GM23248 (cell line): ENCODE data around the gene POLA1. TPM values are rescaled to one million over a fixed set of nuclear protein-coding genes. Genes with fewer than 3 reads are reported as not detected.

Experiments
- DNase-seq: peaks from one replicate; pipeline ENCODE4 v3.0.0-alpha.2; 2015
- H2AFZ ChIP-seq: fragments of 200-600 bp; sonication (generic); 2 replicates; pipeline ENCODE4 v1.6.1; 2016; ENCODE audit warnings: antibody characterized with exemption
- H3F3A ChIP-seq: fragments of 200-600 bp; sonication (generic); 2 replicates; pipeline ENCODE4 v1.6.1; 2016; ENCODE audit warnings: mild to moderate bottlenecking, antibody characterized with exemption, mixed run types; ENCODE audit not compliant: insufficient read depth
- H3K27ac ChIP-seq: fragments of 200-600 bp; sonication (generic); 2 replicates; pipeline ENCODE4 v1.5.1; 2016; ENCODE audit warnings: mild to moderate bottlenecking
- H3K27me3 ChIP-seq: fragments of 200-600 bp; sonication (generic); replicated peaks from 2 replicates; pipeline ENCODE4 v1.6.1; 2016; ENCODE audit warnings: mild to moderate bottlenecking; ENCODE audit not compliant: insufficient read depth
- H3K36me3 ChIP-seq: fragments of 200-600 bp; sonication (generic); 2 replicates; pipeline ENCODE4 v1.6.1; 2016; ENCODE audit warnings: low read depth, mild to moderate bottlenecking
- H3K4me1 ChIP-seq: fragments of 200-600 bp; sonication (generic); 2 replicates; pipeline ENCODE4 v1.6.1; 2016; ENCODE audit warnings: mild to moderate bottlenecking; ENCODE audit not compliant: insufficient read depth
- H3K4me2 ChIP-seq: fragments of 200-600 bp; sonication (generic); one replicate; pipeline ENCODE4 v1.6.1; 2016; ENCODE audit warnings: mild to moderate bottlenecking; ENCODE audit not compliant: unreplicated experiment
- H3K4me3 ChIP-seq: fragments of 200-600 bp; sonication (generic); 2 replicates; pipeline ENCODE4 v1.5.1; 2016; ENCODE audit warnings: mild to moderate bottlenecking
- H3K79me2 ChIP-seq: fragments of 200-600 bp; sonication (generic); 2 replicates; pipeline ENCODE4 v1.6.1; 2016; ENCODE audit warnings: mild to moderate bottlenecking; ENCODE audit not compliant: insufficient read depth
- H3K9ac ChIP-seq: fragments of 200-600 bp; sonication (generic); 2 replicates; pipeline ENCODE4 v1.6.1; 2016; ENCODE audit warnings: mild to moderate bottlenecking
- H3K9me2 ChIP-seq: fragments of 200-600 bp; sonication (generic); 2 replicates; pipeline ENCODE4 v1.6.1; 2016; ENCODE audit warnings: mixed run types, mild to moderate bottlenecking, moderate library complexity; ENCODE audit not compliant: insufficient read depth
- H3K9me3 ChIP-seq: fragments of 200-600 bp; sonication (generic); one replicate; pipeline ENCODE4 v1.6.1; 2017; ENCODE audit warnings: low read depth
- H4K20me1 ChIP-seq: fragments of 200-600 bp; sonication (generic); 2 replicates; pipeline ENCODE4 v1.6.0; 2016; ENCODE audit not compliant: insufficient read depth
- EZH2 ChIP-seq: fragments of 200-600 bp; sonication (generic); IDR thresholded peaks from 2 replicates; pipeline ENCODE4 v1.6.1; 2018; ENCODE audit warnings: antibody characterized with exemption, mild to moderate bottlenecking; ENCODE audit not compliant: insufficient read depth, poor library complexity, severe bottlenecking
- EZH2phosphoT487 ChIP-seq: fragments of 200-600 bp; sonication (generic); IDR thresholded peaks from 2 replicates; pipeline ENCODE4 v1.6.1; 2018; ENCODE audit warnings: antibody characterized with exemption, moderate library complexity, mild to moderate bottlenecking, low read depth; ENCODE audit not compliant: insufficient read depth
- WGBS, 2 experiments: methylation state at CpG; one replicate each; pipeline ENCODE4 v1.1.6; 2015 to 2017; ENCODE audit warnings: low lambda C conversion rate in 2 of 2, low coverage in 1 of 2; ENCODE audit errors: missing lambda C conversion rate in 2 of 2; 5-methylcytosine and 5-hydroxymethylcytosine counted together
- in situ Hi-C: fragments of 300-500 bp; cut with MboI; formaldehyde crosslinking; loops from 2 replicates; pipeline ENCODE4 v1.15.0; 2020
- polyA plus RNA-seq: library from polyadenylated mRNA; unstranded; fragments of >200 nt; fragmentation: Nextera tagmentation; extraction: Ambion mirVana; gene quantifications from 2 replicates; pipeline ENCODE4 v1.2.1, GENCODE V29; 2016
- total RNA-seq: library from RNA; depleted of rRNA; stranded (reverse); fragments of >200 nt; shearing (Covaris generic); gene quantifications from 2 replicates; pipeline ENCODE4 v1.2.3, GENCODE V29; 2014

Gene POLA1
- total and polyA plus RNA-seq, 2 experiments from 2014 or later = 4.1 to 6.7 TPM

DNA sequence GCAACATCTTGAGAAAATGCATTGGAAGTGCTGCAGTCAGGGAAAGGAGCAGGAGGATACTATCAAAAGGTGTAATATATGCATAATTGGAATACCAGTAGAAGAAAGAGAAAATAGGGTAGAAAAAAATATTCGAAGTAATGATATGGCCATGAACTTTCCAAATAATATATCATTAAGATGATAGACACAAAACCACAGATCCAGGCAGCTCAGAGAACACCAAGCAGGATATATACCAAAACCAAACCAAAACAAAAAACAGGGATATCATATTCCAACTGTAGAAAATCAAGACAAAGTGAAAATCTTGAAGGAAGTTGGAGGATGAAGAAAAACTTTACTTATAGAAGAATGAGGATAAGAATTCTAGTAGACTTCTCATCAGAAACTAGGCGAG, 9.7 kb upstream of the POLA1 start:
- in situ Hi-C loops = no loop called here
- H3K4me1 ChIP-seq = no peaks in the 10 kb centered on the region
- no peaks in the 10 kb centered on the region for H4K20me1 ChIP-seq
- H3K27me3 ChIP-seq = no peaks in the 10 kb centered on the region
- no peak for TF ChIP-seq EZH2phosphoT487
- TF ChIP-seq EZH2 = no peak
- DNase-seq = no peak
- H3F3A ChIP-seq = no peaks in the 10 kb centered on the region
- no peaks in the 10 kb centered on the region for H3K9me3 ChIP-seq
- WGBS, 2 experiments = 14 to 22% methylated on average over 2 of the region's 2 CpGs
- H3K9ac ChIP-seq = no peak overlapping the region
- H3K4me2 ChIP-seq = no peak overlapping the region
- no peaks in the 10 kb centered on the region for H3K79me2 ChIP-seq
- H3K9me2 ChIP-seq = no peaks in the 10 kb centered on the region
- H3K4me3 ChIP-seq = no peak overlapping the region
- no peak overlapping the region for H2AFZ ChIP-seq
- no peak overlapping the region for H3K27ac ChIP-seq
- H3K36me3 ChIP-seq = no peaks in the 10 kb centered on the region

GRCh38 chrX:24692305-24692704, 1.4 kb upstream of the POLA1 start:
- no peak overlapping the region; the same call in 1 of the 2 replicates for H2AFZ ChIP-seq
- no peak overlapping the region for H3K9ac ChIP-seq
- H3K79me2 ChIP-seq = peaks cover 35% of the 10 kb centered on the region
- H3K4me3 ChIP-seq = no peak overlapping the region
- no peaks in the 10 kb centered on the region for H4K20me1 ChIP-seq
- 98 to 100% methylated on average over 2 to 4 of the region's 4 CpGs for WGBS, 2 experiments
- H3K36me3 ChIP-seq = no peaks in the 10 kb centered on the region
- no peaks in the 10 kb centered on the region for H3F3A ChIP-seq
- TF ChIP-seq EZH2phosphoT487 (no peak), EZH2 (no peak)
- H3K9me3 ChIP-seq = no peaks in the 10 kb centered on the region
- no peak overlapping the region for H3K4me2 ChIP-seq
- no peaks in the 10 kb centered on the region for H3K4me1 ChIP-seq
- in situ Hi-C loops = no loop called here
- no peak overlapping the region for H3K27ac ChIP-seq
- H3K9me2 ChIP-seq = no peaks in the 10 kb centered on the region
- DNase-seq = no peak
- no peaks in the 10 kb centered on the region for H3K27me3 ChIP-seq

DNA sequence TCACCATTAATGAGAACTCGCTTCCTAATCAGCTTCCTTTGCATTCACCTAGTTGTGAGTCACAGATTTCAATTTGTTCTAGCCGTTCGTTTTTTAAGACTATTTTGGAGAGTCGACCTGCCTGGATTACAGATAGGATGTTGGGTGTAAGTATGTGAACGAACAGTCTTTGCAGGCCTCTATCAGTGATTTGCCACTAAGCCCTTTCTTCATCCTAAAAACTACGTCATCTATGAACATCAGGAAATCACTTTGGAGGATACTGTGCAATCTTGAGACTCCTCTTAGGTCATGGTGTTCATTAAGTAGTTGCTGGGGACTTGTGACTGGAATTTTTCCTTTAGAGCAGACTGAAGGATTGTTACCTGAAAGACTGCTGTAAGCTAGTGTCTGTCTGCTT, 1.1 kb downstream of the POLA1 start:
- Histone ChIP-seq H3K9ac (peak overlapping the region; percentile 91), H3K4me1 (no peaks in the 10 kb centered on the region), H3K36me3 (no peaks in the 10 kb centered on the region), H3K79me2 (peaks cover 49% of the 10 kb centered on the region), H3K27me3 (no peaks in the 10 kb centered on the region), H4K20me1 (no peaks in the 10 kb centered on the region), H3K9me2 (no peaks in the 10 kb centered on the region), H3F3A (no peaks in the 10 kb centered on the region), H3K27ac (no peak overlapping the region), H3K4me3 (peak overlapping the region; percentile 89), H3K9me3 (no peaks in the 10 kb centered on the region), H3K4me2 (peak overlapping the region; percentile 88), H2AFZ (peak overlapping the region; percentile 92)
- 10 to 15% methylated on average over 6 of the region's 6 CpGs for WGBS, 2 experiments
- peak; percentile 28 for DNase-seq
- TF ChIP-seq EZH2phosphoT487 (no peak), EZH2 (no peak)
- in situ Hi-C loops = no loop called here

- 76 to 86% methylated on average over 6 of the region's 6 CpGs for WGBS, 2 experiments
- DNase-seq = no peak
- Histone ChIP-seq H3K27ac (no peak overlapping the region), H3K9ac (no peak overlapping the region), H4K20me1 (no peaks in the 10 kb centered on the region), H3K36me3 (no peaks in the 10 kb centered on the region), H3K4me3 (no peak overlapping the region), H3K9me3 (no peaks in the 10 kb centered on the region), H2AFZ (no peak overlapping the region), H3K27me3 (no peaks in the 10 kb centered on the region), H3K4me2 (no peak overlapping the region), H3F3A (no peaks in the 10 kb centered on the region), H3K9me2 (no peaks in the 10 kb centered on the region), H3K4me1 (no peaks in the 10 kb centered on the region), H3K79me2 (peaks cover 49% of the 10 kb centered on the region)
- TF ChIP-seq EZH2 = no peak
- no peak for TF ChIP-seq EZH2phosphoT487
- in situ Hi-C loops = no loop called here
Measured at GRCh38 chrX:24696294-24696693, 2.6 kb downstream of the POLA1 start.
